CD4-positive, alpha-beta T cell (primary cell): Measurements from ENCODE around the gene KLF5. TPM values are rescaled to one million over a fixed set of nuclear protein-coding genes. Genes with fewer than 3 reads are reported as not detected.

Source experiments
- ATAC-seq: fragments of 200-7000 bp; cut with Tn5 transposase; one replicate; pipeline ENCODE4 v1.10.0; 2022; ENCODE audit warnings: mild to moderate bottlenecking; ENCODE audit not compliant: poor library complexity
- CTCF ChIA-PET: fragments of 350-600 bp; sonication (Branson Sonifier 250); formaldehyde crosslinking; loops from one replicate; lab custom pipeline; 2021; ENCODE audit warnings: antibody characterized with exemption, inconsistent platforms; lab: Charles Lee
- POLR2A ChIA-PET: fragments of 350-600 bp; sonication (Branson Sonifier 250); formaldehyde crosslinking; loops from one replicate; lab custom pipeline; 2021; ENCODE audit warnings: antibody characterized with exemption, inconsistent platforms; lab: Charles Lee
- DNase-seq, 14 experiments: peaks; one replicate each; pipeline ENCODE4 v3.0.0-alpha.2; 2013 to 2020; ENCODE audit warnings: mixed read lengths in 2 of 14
- H3K27ac ChIP-seq, 2 donors: one replicate each; pipeline versions ENCODE4 v1.5.1 to v1.7.0; 2013; ENCODE audit warnings: low read length in 2 of 2, low read depth in 1 of 2, mild to moderate bottlenecking in 1 of 2
- H3K27me3 ChIP-seq, 2 experiments: 1 replicate in 1 of 2; 2 replicates in 1 of 2; pipeline versions ENCODE4 v1.6.1 to v1.7.0; 2013; ENCODE audit warnings: low read length in 2 of 2, control low read depth in 1 of 2, mild to moderate bottlenecking in 1 of 2, moderate library complexity in 1 of 2; ENCODE audit not compliant: insufficient read depth in 2 of 2, control insufficient read depth in 1 of 2
- H3K36me3 ChIP-seq: one replicate; pipeline ENCODE4 v1.6.1; 2013; ENCODE audit warnings: low read length, control low read depth; ENCODE audit not compliant: insufficient read depth
- H3K4me1 ChIP-seq: one replicate; pipeline ENCODE4 v1.6.1; 2013; ENCODE audit warnings: low read length, control low read depth; ENCODE audit not compliant: insufficient read depth
- H3K4me3 ChIP-seq: one replicate; pipeline ENCODE4 v1.5.1; 2013; ENCODE audit warnings: mild to moderate bottlenecking, low read length, moderate library complexity
- H3K9me3 ChIP-seq, 2 experiments: 1 replicate in 1 of 2; 2 replicates in 1 of 2; pipeline versions ENCODE4 v1.6.1 to v1.7.0; 2013; ENCODE audit warnings: low read length in 2 of 2, mild to moderate bottlenecking in 2 of 2, control low read depth in 1 of 2, moderate library complexity in 1 of 2; ENCODE audit not compliant: control insufficient read depth in 1 of 2, insufficient read depth in 1 of 2
- H3K27ac Mint-ChIP-seq: one replicate; pipeline ENCODE4 v1.8.0; 2020; ENCODE audit warnings: mixed read lengths
- H3K27me3 Mint-ChIP-seq: one replicate; pipeline ENCODE4 v1.8.0; 2021; ENCODE audit warnings: mixed read lengths
- H3K36me3 Mint-ChIP-seq: one replicate; pipeline ENCODE4 v1.8.0; 2021; ENCODE audit warnings: low read depth, mixed read lengths
- H3K4me1 Mint-ChIP-seq: one replicate; pipeline ENCODE4 v1.8.0; 2021; ENCODE audit warnings: low read depth, mixed read lengths
- H3K4me3 Mint-ChIP-seq: one replicate; pipeline ENCODE4 v1.8.0; 2020; ENCODE audit warnings: mild to moderate bottlenecking, mixed read lengths
- H3K9me3 Mint-ChIP-seq: one replicate; pipeline ENCODE4 v1.8.0; 2020; ENCODE audit warnings: mixed read lengths
- intact Hi-C, 2 experiments: fragments of 100-400 bp; cut with DNase I in 1 of 2; cut with micrococcal nuclease in 1 of 2; formaldehyde crosslinking; loops; one replicate each; pipeline versions ENCODE4 v1.15.1 to v1.9.0; 2023 to 2025; cut with DNase I, micrococcal nuclease
- total RNA-seq, 174 experiments: library from RNA in 2 of 174; stranded (reverse) in 2 of 174; gene quantifications; one replicate each; pipeline ENCODE4 v1.2.3 and lab custom pipeline; 2021 to 2026
- TF ChIP-seq, protein P1 (sequence below): fragments of 200-600 bp; IDR thresholded peaks from one replicate; pipeline ENCODE4 v1.8.0; 2022; ENCODE audit warnings: antibody characterized with exemption, mild to moderate bottlenecking

KLF5 gene
- total RNA-seq, 2 experiments from 2014 or later = 10.8 to 12.3 TPM

DNA sequence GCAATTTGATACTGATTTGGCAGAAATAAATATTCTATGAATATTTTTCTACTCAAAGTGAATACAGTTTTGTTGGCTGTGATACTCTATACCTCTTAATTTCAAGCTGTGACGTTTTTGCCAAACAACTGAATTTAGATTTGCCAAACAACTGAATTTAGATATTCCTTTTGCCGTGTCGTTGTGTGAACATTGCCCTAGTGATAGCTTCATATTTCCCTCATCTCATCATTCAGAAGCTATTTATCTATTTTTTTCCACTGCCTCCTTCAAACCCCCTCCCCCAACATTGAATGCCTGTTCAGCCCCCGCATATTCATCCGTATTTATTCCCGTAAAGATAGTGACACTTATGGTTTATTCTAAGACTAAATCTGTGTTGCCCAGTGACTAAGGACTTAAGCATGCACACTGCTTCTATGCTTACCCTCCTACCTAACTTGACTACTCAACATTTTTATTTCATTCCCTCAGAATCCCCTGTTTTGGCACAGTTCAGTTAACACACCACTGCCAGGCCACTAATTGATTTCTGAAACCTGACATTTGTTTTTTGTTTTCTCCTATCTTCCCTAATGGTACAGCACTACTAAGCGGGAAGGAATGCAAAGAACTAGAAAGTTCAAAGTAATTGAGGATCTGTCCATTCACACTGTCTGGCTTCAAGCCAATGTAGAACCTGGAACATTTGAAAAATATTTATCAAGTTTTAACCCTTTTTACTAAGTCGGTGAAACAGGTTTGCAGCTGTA, 2.8 kb upstream of the KLF5 start:
- peaks cover 8% of the 10 kb centered on the region for H3K36me3 Mint-ChIP-seq
- H3K4me3 Mint-ChIP-seq = no peak overlapping the region
- Histone ChIP-seq H3K9me3 (no peaks in the 10 kb centered on the region), H3K27me3 (peaks cover 6 to 26% of the 10 kb centered on the region in 2 experiments), H3K4me3 (no peak overlapping the region), H3K4me1 (peaks cover 17% of the 10 kb centered on the region), H3K27ac (no peak overlapping the region), H3K36me3 (no peaks in the 10 kb centered on the region)
- no peak overlapping the region for H3K27ac Mint-ChIP-seq
- H3K4me1 Mint-ChIP-seq = peaks cover 22% of the 10 kb centered on the region
- no peak for DNase-seq
- intact Hi-C loops = loop anchor here in 1 of 2 experiments (5.0 to 10.0 kb wide), 3 partner anchors 459 to 656 kb away; no protein-coding TSS in a partner anchor
- ATAC-seq = no peak
- CTCF ChIA-PET = no interaction called here
- TF ChIP-seq, protein P1, sequence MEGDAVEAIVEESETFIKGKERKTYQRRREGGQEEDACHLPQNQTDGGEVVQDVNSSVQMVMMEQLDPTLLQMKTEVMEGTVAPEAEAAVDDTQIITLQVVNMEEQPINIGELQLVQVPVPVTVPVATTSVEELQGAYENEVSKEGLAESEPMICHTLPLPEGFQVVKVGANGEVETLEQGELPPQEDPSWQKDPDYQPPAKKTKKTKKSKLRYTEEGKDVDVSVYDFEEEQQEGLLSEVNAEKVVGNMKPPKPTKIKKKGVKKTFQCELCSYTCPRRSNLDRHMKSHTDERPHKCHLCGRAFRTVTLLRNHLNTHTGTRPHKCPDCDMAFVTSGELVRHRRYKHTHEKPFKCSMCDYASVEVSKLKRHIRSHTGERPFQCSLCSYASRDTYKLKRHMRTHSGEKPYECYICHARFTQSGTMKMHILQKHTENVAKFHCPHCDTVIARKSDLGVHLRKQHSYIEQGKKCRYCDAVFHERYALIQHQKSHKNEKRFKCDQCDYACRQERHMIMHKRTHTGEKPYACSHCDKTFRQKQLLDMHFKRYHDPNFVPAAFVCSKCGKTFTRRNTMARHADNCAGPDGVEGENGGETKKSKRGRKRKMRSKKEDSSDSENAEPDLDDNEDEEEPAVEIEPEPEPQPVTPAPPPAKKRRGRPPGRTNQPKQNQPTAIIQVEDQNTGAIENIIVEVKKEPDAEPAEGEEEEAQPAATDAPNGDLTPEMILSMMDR = no peak
- POLR2A ChIA-PET = no interaction called here
- no peaks in the 10 kb centered on the region for H3K9me3 Mint-ChIP-seq
- H3K27me3 Mint-ChIP-seq = peaks cover 36% of the 10 kb centered on the region

GRCh38 chr13:73056565-73056962, 2.2 kb upstream of the KLF5 start:
- Histone ChIP-seq H3K4me1 (peaks cover 17% of the 10 kb centered on the region), H3K36me3 (no peaks in the 10 kb centered on the region), H3K27me3 (peaks cover 6 to 26% of the 10 kb centered on the region in 2 experiments), H3K27ac (no peak overlapping the region), H3K9me3 (no peaks in the 10 kb centered on the region), H3K4me3 (no peak overlapping the region)
- POLR2A ChIA-PET = no interaction called here
- ATAC-seq (no peak), DNase-seq (no peak)
- no peaks in the 10 kb centered on the region for H3K9me3 Mint-ChIP-seq
- CTCF ChIA-PET = no interaction called here
- H3K4me1 Mint-ChIP-seq = peaks cover 22% of the 10 kb centered on the region
- intact Hi-C loops = loop anchor here in 1 of 2 experiments (5.0 to 10.0 kb wide), 3 partner anchors 458 to 656 kb away; no protein-coding TSS in a partner anchor
- H3K4me3 Mint-ChIP-seq = no peak overlapping the region
- TF ChIP-seq, protein P1 = no peak
- peaks cover 8% of the 10 kb centered on the region for H3K36me3 Mint-ChIP-seq
- H3K27ac Mint-ChIP-seq = no peak overlapping the region
- peaks cover 32% of the 10 kb centered on the region for H3K27me3 Mint-ChIP-seq

DNA sequence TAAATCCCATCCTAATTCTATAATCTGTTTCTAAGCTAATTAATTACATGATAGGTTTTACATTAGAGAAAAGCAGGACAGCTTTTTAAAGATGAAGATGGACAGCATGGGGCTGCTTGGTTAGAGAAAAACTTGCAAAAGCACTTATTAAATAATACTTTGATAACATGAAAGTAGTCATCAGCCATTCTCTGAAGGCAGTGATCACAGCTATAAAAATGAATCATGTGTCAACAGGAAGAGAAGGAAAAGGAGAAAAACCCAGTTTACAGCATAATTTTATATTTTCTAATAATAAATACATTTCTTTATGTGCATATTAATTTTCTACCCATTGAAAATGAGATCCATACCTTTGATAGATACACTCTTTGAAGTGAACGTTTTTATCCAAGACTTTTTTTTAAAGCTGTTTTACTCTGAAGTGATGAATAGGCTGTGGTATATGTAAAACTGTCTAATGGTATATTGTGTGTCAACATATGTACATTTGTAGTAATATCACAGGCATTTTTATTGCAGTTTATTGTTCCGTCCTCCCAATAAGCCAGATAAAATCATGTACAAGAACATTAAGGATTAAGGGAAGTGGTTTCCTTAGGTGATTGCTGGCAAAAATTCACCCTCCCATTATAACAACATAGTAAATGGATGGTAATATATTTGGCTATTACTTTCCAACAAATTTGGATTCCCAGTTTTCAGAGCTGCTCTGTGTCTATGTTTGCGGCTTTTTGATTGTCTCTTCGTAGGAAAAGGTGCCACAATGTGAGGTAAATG, 1.3 kb upstream of the KLF5 start:
- CTCF ChIA-PET = no interaction called here
- H3K4me3 Mint-ChIP-seq = peak overlapping the region; percentile 96

More for the DNA sequence above, 1.3 kb upstream of the KLF5 start:
- H3K9me3 Mint-ChIP-seq = no peaks in the 10 kb centered on the region
- POLR2A ChIA-PET = interaction anchor here (0.7 to 2.6 kb wide), 4 partner anchors 156 to 708 kb away, joined by 3 to 13 read pairs (median 7); no protein-coding TSS in a partner anchor
- Histone ChIP-seq H3K4me3 (no peak overlapping the region), H3K27me3 (peaks cover 6 to 26% of the 10 kb centered on the region in 2 experiments), H3K4me1 (peaks cover 17% of the 10 kb centered on the region), H3K27ac (no peak overlapping the region), H3K9me3 (no peaks in the 10 kb centered on the region), H3K36me3 (no peaks in the 10 kb centered on the region)
- ATAC-seq (no peak), DNase-seq (no peak)
- H3K27me3 Mint-ChIP-seq = peaks cover 32% of the 10 kb centered on the region
- TF ChIP-seq, protein P1 = no peak
- H3K36me3 Mint-ChIP-seq = peaks cover 8% of the 10 kb centered on the region
- intact Hi-C loops = loop anchor here (2.0 to 10.0 kb wide), 4 partner anchors 457 to 655 kb away; no protein-coding TSS in a partner anchor
- peaks cover 22% of the 10 kb centered on the region for H3K4me1 Mint-ChIP-seq
- no peak overlapping the region for H3K27ac Mint-ChIP-seq
